H1 (cell line): Measurements from ENCODE around the gene SPOCD1. TPM values are rescaled to one million over a fixed set of nuclear protein-coding genes. Genes with fewer than 3 reads are reported as not detected.

Experiments
- CTCF ChIA-PET: fragments of 300-600 bp; sonication (Branson Sonifier 250); formaldehyde crosslinking; loops from one replicate; lab custom pipeline; 2021; ENCODE audit not compliant: partially characterized antibody; lab: Charles Lee
- POLR2A ChIA-PET: fragments of 300-600 bp; sonication (Branson Sonifier 250); formaldehyde crosslinking; loops from one replicate; lab custom pipeline; 2021; ENCODE audit warnings: inconsistent platforms; ENCODE audit not compliant: partially characterized antibody; lab: Charles Lee
- DNase-seq, 2 experiments: peaks; one replicate each; pipeline versions ENCODE4 v3.0.0 to v3.0.0-alpha.2; 2010 to 2022; ENCODE audit warnings: low spot score in 2 of 2, low read depth in 1 of 2, mixed read lengths in 1 of 2
- FAIRE-seq: peaks from 2 replicates; lab custom pipeline; 2011; peaks lifted over from hg19 to GRCh38; lab: Jason Lieb, UNC
- H2AFZ ChIP-seq: 2 replicates; pipeline ENCODE4 v1.8.1; 2012; ENCODE audit warnings: low read length, inconsistent platforms
- H2AK5ac ChIP-seq: 2 replicates; pipeline ENCODE4 v1.6.1; 2013; ENCODE audit warnings: low read depth, low read length
- H2BK120ac ChIP-seq: replicated peaks from 2 replicates; pipeline ENCODE3; 2013; ENCODE audit warnings: low read depth, low read length, inconsistent platforms
- H2BK12ac ChIP-seq: 2 replicates; pipeline ENCODE4 v1.6.1; 2013; ENCODE audit warnings: low read depth, low read length
- H2BK15ac ChIP-seq: 2 replicates; pipeline ENCODE4 v1.6.1; 2013; ENCODE audit warnings: low read length
- H2BK20ac ChIP-seq: 2 replicates; pipeline ENCODE4 v1.6.1; 2013; ENCODE audit warnings: low read length
- H2BK5ac ChIP-seq: 2 replicates; pipeline ENCODE4 v1.6.1; 2013; ENCODE audit warnings: low read depth, low read length
- H3K14ac ChIP-seq: 2 replicates; pipeline ENCODE4 v1.6.1; 2013; ENCODE audit warnings: inconsistent platforms; ENCODE audit not compliant: insufficient read length
- H3K18ac ChIP-seq: 2 replicates; pipeline ENCODE4 v1.6.1; 2013; ENCODE audit warnings: low read length; ENCODE audit errors: extremely low read depth
- H3K23ac ChIP-seq: 2 replicates; pipeline ENCODE4 v1.6.1; 2013; ENCODE audit warnings: inconsistent platforms; ENCODE audit not compliant: insufficient read length
- H3K23me2 ChIP-seq: 2 replicates; pipeline ENCODE4 v1.6.1; 2013; ENCODE audit warnings: low read depth, low read length
- H3K27ac ChIP-seq: 2 replicates; pipeline ENCODE4 v1.6.1; 2011; ENCODE audit warnings: low read depth, low read length, inconsistent platforms
- H3K27me3 ChIP-seq, 4 experiments: replicated peaks in 1 of 4; 1 replicate in 1 of 4; 2 replicates in 3 of 4; pipeline versions ENCODE4 v1.6.1 to v1.8.1; 2011 to 2013; ENCODE audit warnings: low read length in 3 of 4, mild to moderate bottlenecking in 3 of 4, inconsistent platforms in 2 of 4, mixed read lengths in 2 of 4, moderate library complexity in 1 of 4; ENCODE audit not compliant: control insufficient read depth in 3 of 4, insufficient read depth in 3 of 4; ENCODE audit errors: extremely low read depth in 1 of 4
- H3K36me3 ChIP-seq, 4 experiments: 2 replicates each; pipeline versions ENCODE4 v1.6.1 to v1.8.1; 2011 to 2013; ENCODE audit warnings: mild to moderate bottlenecking in 4 of 4, low read length in 3 of 4, moderate library complexity in 2 of 4, control low read depth in 1 of 4, inconsistent platforms in 1 of 4; ENCODE audit not compliant: insufficient read depth in 4 of 4, control insufficient read depth in 2 of 4
- H3K4ac ChIP-seq: replicated peaks from 2 replicates; pipeline ENCODE3; 2013; ENCODE audit warnings: low read length, low read depth, mixed read lengths, inconsistent platforms; ENCODE audit not compliant: insufficient read length
- H3K4me1 ChIP-seq, 4 experiments: replicated peaks in 1 of 4; 1 replicate in 1 of 4; 2 replicates in 3 of 4; pipeline versions ENCODE4 v1.6.1 to v1.8.1; 2011 to 2013; ENCODE audit warnings: low read length in 3 of 4, inconsistent platforms in 2 of 4, mixed read lengths in 1 of 4; ENCODE audit not compliant: insufficient read depth in 4 of 4, control insufficient read depth in 3 of 4
- H3K4me2 ChIP-seq, 2 experiments: 2 replicates each; pipeline versions ENCODE4 v1.6.1 to v1.8.1; 2011 to 2013; ENCODE audit warnings: low read depth in 2 of 2, low read length in 2 of 2, control low read depth in 1 of 2, inconsistent platforms in 1 of 2, mild to moderate bottlenecking in 1 of 2; ENCODE audit not compliant: insufficient read depth in 1 of 2
- H3K4me3 ChIP-seq, 4 experiments: fragments of 200-600, 300-600 bp in 1 of 4; sonication (generic), shearing (Covaris generic), sonication (Bioruptor Twin) in 1 of 4; 2 replicates each; pipeline versions ENCODE4 v1.5.1 to v1.8.1; 2011 to 2016; ENCODE audit warnings: low read length in 4 of 4, low read depth in 3 of 4, control low read depth in 2 of 4, inconsistent platforms in 2 of 4, mild to moderate bottlenecking in 2 of 4, mixed read lengths in 1 of 4, moderate library complexity in 1 of 4; ENCODE audit not compliant: insufficient read depth in 2 of 4; ENCODE audit errors: extremely low read depth in 1 of 4
- H3K56ac ChIP-seq: replicated peaks from 2 replicates; pipeline ENCODE3; 2013; ENCODE audit warnings: low read depth, mild to moderate bottlenecking, mixed read lengths, low read length, inconsistent platforms; ENCODE audit not compliant: insufficient read length
- H3K79me1 ChIP-seq: 2 replicates; pipeline ENCODE4 v1.6.1; 2013; ENCODE audit warnings: low read depth, low read length, control low read depth
- H3K79me2 ChIP-seq, 2 experiments: 2 replicates each; pipeline versions ENCODE4 v1.6.1 to v1.8.1; 2012 to 2013; ENCODE audit warnings: low read length in 2 of 2, mild to moderate bottlenecking in 2 of 2, inconsistent platforms in 1 of 2; ENCODE audit not compliant: insufficient read depth in 2 of 2, control insufficient read depth in 1 of 2
- H3K9ac ChIP-seq, 4 experiments: replicated peaks in 1 of 4; 1 replicate in 1 of 4; 2 replicates in 3 of 4; pipeline versions ENCODE4 v1.6.1 to v1.8.1; 2011 to 2013; ENCODE audit warnings: low read depth in 3 of 4, low read length in 3 of 4, control low read depth in 2 of 4, mild to moderate bottlenecking in 2 of 4, moderate library complexity in 2 of 4, inconsistent platforms in 1 of 4; ENCODE audit errors: extremely low read depth in 1 of 4
- H3K9me3 ChIP-seq, 2 experiments: 2 replicates each; pipeline versions ENCODE4 v1.6.1 to v1.8.1; 2012 to 2013; ENCODE audit warnings: mild to moderate bottlenecking in 2 of 2, moderate library complexity in 2 of 2, control low read depth in 1 of 2, inconsistent platforms in 1 of 2, low read depth in 1 of 2, low read length in 1 of 2, mixed read lengths in 1 of 2; ENCODE audit not compliant: insufficient read depth in 2 of 2
- H4K20me1 ChIP-seq, 2 experiments: replicated peaks in 1 of 2; 2 replicates each; pipeline versions ENCODE3 to v1.8.1; 2011 to 2013; ENCODE audit warnings: inconsistent platforms in 2 of 2, low read length in 2 of 2, mild to moderate bottlenecking in 1 of 2; ENCODE audit not compliant: insufficient read depth in 2 of 2, control insufficient read depth in 1 of 2
- H4K5ac ChIP-seq: 2 replicates; pipeline ENCODE4 v1.6.1; 2013; ENCODE audit warnings: low read length, low read depth, mixed read lengths, inconsistent platforms; ENCODE audit not compliant: insufficient read length
- H4K8ac ChIP-seq: 2 replicates; pipeline ENCODE4 v1.8.0; 2013; ENCODE audit warnings: mild to moderate bottlenecking, moderate library complexity, low read length, inconsistent platforms; ENCODE audit not compliant: insufficient read depth; ENCODE audit errors: extremely low read depth
- H4K91ac ChIP-seq: replicated peaks from 2 replicates; pipeline ENCODE3; 2013; ENCODE audit warnings: low read length, mixed read lengths, inconsistent platforms; ENCODE audit not compliant: insufficient read length
- CBX5 ChIP-seq: fragments of 300-800, 300-1000 bp; sonication (generic); IDR thresholded peaks from 2 replicates; pipeline ENCODE4 v1.7.1; 2016; ENCODE audit warnings: antibody characterized with exemption, low read length, low read depth
- SIRT6 ChIP-seq: IDR thresholded peaks from one replicate; pipeline ENCODE4 v1.7.1; 2012; ENCODE audit warnings: low read length, inconsistent platforms
- TCF12 ChIP-seq: IDR thresholded peaks from 2 replicates; pipeline ENCODE4 v1.6.1; 2011; ENCODE audit warnings: low read depth, mild to moderate bottlenecking, low read length
- YY1 ChIP-seq: IDR thresholded peaks from 2 replicates; pipeline ENCODE4 v1.6.1; 2011; ENCODE audit warnings: low read depth, mild to moderate bottlenecking, low read length
- WGBS, 2 experiments: shearing (Covaris generic) in 1 of 2; methylation state at CpG; one replicate each; pipeline versions ENCODE4 v1.1.6 to v1.1.7; 2013 to 2015; ENCODE audit warnings: low lambda C conversion rate in 2 of 2, mixed read lengths in 2 of 2, inconsistent platforms in 1 of 2, low coverage in 1 of 2, missing lambda C conversion rate in 1 of 2; ENCODE audit not compliant: insufficient replicate concordance in 2 of 2, insufficient coverage in 1 of 2, insufficient read length in 1 of 2; ENCODE audit errors: extremely low coverage in 1 of 2, missing lambda C conversion rate in 1 of 2; 5-methylcytosine and 5-hydroxymethylcytosine counted together
- polyA plus RNA-seq, 7 experiments: library from polyadenylated mRNA; depleted of rRNA in 3 of 7; stranded (reverse) in 5 of 7; unstranded in 2 of 7; fragments of >200 nt in 5 of 7; fragments of 200-250 nt in 2 of 7; gene quantifications; 1 replicate in 5 of 7; 2 replicates in 1 of 7; 4 replicates in 1 of 7; pipeline versions ENCODE4 v1.2.1 to v1.2.3, GENCODE V29; 2011 to 2013; ENCODE audit warnings: missing spikeins in 2 of 7, mixed read lengths in 2 of 7
- total RNA-seq: library from RNA; stranded (reverse); fragmentation: NEBNext Ultra II Directional; extraction: Animal tissue kit (Norgen Biotek cat#: 25700); gene quantifications from 2 replicates; pipeline ENCODE4 v1.2.1, GENCODE V29; 2021

The SPOCD1 gene
- total and polyA plus RNA-seq, 2 of the 8 experiments (the other 6 are each of a cell fraction or from before 2014, with no cell fraction given): 1.8 to 2.9 TPM

DNA sequence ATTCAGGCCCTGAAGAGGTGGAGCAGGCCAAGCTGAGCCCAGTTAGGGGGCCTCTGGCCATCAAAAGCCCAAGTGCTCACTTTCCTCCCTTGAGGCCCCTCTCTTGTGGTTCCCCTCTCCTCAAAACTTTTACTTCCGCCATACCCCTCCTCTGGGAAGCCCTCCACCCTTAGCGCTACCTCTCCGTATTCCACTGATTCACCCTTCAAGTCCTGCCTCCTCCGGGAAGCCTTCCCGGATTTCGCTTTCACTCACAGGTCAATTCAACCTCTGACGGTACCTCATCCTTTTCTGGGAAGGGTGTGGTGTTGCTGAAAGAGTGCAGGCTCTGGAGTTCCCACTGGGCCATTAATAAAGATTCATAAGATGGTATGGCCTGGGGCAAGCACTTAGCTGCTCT is 19.1 kb downstream of the SPOCD1 start:
- CTCF ChIA-PET: interaction anchor here (2.6 kb wide), 1 partner anchor 62 kb away, joined by 6 read pairs; no protein-coding TSS in a partner anchor
- H3K4ac ChIP-seq: no peak overlapping the region
- peaks cover 0 to 16% (median 8%) of the 10 kb centered on the region in 4 experiments; a peak in 5 of 7 replicates for H3K4me1 ChIP-seq
- no peaks in the 10 kb centered on the region for H3K79me2 ChIP-seq
- H4K8ac ChIP-seq: no peak overlapping the region
- H2AFZ ChIP-seq: no peak overlapping the region
- H3K14ac ChIP-seq: no peak overlapping the region
- no peak overlapping the region for H3K9ac ChIP-seq
- POLR2A ChIA-PET: no interaction called here
- no peak overlapping the region for H2BK5ac ChIP-seq
- no peak overlapping the region for H2BK15ac ChIP-seq
- H3K9me3 ChIP-seq: no peaks in the 10 kb centered on the region
- H3K27me3 ChIP-seq: peaks cover 0 to 3% (median 0%) of the 10 kb centered on the region in 4 experiments; a peak in 2 of 7 replicates
- H3K36me3 ChIP-seq: no peaks in the 10 kb centered on the region
- no peaks in the 10 kb centered on the region for H3K79me1 ChIP-seq
- H3K18ac ChIP-seq: no peak overlapping the region
- H2AK5ac ChIP-seq: no peak overlapping the region
- WGBS, 2 experiments: 90% methylated on average over 7 of the region's 7 CpGs; no CpG with 5 or more reads in 1 of the 2 experiments
- no peak for DNase-seq
- no peak overlapping the region for H3K4me2 ChIP-seq
- no peaks in the 10 kb centered on the region; the same call in 1 of the 2 replicates for H3K23me2 ChIP-seq
- no peak for TF ChIP-seq SIRT6
- TF ChIP-seq YY1: no peak
- TF ChIP-seq TCF12: no peak
- TF ChIP-seq CBX5: no peak
- no peak overlapping the region for H3K4me3 ChIP-seq
- no peak overlapping the region for H2BK12ac ChIP-seq
- no peak overlapping the region for H3K23ac ChIP-seq
- H2BK20ac ChIP-seq: no peak overlapping the region
- no peak for FAIRE-seq
- H4K5ac ChIP-seq: no peak overlapping the region
- no peak overlapping the region for H4K91ac ChIP-seq
- H3K27ac ChIP-seq: no peak overlapping the region
- H4K20me1 ChIP-seq: no peaks in the 10 kb centered on the region
- no peak overlapping the region for H2BK120ac ChIP-seq
- no peak overlapping the region for H3K56ac ChIP-seq
